NCI-H510A (cell line): ENCODE results near the gene SNAI3.

Experiments
- DNase-seq: peaks from one replicate; lab custom pipeline; 2025; lab: John Stamatoyannopoulos, UW

The SNAI3 gene

DNA sequence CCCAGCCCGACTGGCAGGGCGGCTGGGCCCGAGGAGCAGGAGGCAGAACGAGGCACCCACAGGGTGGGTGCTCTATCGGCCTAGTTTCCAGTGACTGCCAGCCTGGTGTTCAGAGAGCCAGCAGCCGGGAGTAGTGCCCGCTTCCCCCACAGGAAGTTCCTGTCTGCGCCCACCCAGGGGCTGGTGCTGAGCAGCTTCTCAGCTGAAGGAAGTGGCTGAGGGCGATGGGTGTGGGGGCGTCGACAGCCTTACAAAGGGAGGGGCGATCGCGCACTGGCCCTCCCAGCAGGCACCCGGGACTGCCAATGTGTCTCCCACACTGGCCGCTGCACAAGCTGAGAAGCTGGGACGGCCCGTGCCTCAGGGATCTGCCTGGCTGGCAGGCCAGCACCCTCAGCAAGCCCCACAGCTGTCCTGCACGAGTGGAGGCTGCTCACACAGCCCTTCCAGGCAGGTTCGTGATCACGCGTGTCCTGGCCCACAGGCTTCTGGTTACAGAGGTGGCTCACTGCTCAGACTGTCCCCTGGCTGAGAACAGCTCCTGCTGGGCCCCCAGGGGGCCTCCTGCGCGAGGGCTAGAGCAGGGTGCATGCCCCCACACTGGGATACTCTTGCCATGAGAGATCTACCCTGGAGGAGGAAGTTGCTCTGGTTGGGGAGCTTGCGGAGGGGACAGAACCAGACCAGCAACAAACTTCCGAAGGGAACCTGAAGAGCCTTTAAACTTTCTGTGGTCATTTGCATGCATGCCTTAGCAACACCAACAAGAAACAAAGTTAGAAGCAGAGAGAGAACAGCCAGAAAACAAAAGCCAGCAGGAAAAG is 17.4 kb upstream of the SNAI3 start:
- no peak for DNase-seq

DNA sequence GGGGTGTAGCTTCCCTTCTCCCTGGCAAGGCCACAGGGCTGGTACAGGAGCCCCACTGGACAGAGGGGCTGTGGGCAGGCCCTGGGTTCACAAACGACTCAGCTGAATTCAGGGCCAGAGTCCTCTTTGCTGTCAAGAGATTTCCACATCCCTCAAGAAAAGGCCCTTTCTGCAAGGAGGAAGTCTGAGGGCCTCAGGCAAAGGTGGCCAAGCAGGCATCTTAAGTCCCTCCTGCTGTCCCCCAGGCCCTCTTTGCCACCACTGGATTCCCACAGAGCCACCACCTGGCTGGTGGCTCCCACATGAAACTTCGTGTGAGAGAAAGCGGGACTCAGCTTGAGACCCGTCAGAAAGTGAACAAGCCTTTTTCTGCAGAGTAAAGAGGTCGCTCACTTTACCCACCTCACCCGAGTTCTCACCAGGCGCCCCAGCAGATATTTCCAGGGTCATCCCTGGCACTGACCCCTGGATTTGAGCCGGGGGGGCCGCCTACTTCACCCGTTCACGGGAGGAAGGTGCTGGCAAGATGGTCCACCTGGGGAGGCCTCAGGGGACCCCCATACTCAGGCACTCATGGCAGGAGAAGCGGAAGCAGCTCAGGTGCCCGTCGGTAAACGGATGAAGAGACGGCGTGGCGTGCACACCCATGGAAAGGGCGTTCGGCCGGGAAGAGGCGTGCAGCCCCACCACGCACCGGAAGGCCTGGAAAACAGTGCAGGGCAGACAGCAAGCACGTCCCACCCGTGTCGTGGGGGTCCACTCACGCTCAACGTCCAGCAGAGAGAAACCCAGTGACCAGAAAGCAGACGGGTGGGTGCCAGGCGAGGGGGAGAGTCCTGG is 16.3 kb upstream of the SNAI3 start:
- no peak for DNase-seq

DNA sequence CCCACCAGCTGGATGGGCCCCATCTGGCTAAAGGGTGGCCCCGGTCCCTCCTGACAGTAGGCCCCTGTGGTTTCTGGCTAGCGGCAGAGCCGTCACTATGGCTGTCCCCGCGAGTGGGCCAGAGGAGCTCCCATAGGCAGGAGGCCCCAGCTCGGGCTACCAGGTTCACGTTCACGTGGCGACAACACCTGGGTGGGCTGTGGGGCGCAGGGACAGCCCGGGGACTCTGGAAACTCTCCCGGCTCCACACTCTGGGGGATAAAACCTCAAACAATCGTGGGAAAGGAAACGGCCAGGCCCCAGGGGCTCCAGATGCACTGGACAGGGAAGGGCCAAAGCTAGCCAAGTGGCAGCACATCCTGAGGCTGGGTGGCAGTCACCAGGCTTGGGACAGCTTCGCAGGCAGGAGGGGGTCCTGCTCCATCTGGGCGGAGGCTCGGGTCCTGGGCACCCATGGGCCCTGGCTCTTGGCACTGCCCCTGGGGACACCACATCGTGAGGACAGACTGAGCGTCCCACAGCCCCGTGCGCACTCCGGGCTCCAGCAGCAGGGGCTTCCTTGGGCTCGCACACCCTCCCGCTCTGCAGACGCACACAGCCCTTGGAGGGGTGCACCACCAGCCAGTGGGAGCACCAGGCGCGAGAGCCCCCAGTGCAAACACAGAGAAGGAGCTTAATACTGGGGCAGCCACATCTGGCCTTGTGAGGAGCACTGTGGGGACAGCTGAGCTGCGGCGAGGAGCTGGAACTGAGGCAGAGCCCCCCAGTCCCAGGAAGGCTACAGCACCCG is 15.5 kb upstream of the SNAI3 start:
- no peak for DNase-seq

DNA sequence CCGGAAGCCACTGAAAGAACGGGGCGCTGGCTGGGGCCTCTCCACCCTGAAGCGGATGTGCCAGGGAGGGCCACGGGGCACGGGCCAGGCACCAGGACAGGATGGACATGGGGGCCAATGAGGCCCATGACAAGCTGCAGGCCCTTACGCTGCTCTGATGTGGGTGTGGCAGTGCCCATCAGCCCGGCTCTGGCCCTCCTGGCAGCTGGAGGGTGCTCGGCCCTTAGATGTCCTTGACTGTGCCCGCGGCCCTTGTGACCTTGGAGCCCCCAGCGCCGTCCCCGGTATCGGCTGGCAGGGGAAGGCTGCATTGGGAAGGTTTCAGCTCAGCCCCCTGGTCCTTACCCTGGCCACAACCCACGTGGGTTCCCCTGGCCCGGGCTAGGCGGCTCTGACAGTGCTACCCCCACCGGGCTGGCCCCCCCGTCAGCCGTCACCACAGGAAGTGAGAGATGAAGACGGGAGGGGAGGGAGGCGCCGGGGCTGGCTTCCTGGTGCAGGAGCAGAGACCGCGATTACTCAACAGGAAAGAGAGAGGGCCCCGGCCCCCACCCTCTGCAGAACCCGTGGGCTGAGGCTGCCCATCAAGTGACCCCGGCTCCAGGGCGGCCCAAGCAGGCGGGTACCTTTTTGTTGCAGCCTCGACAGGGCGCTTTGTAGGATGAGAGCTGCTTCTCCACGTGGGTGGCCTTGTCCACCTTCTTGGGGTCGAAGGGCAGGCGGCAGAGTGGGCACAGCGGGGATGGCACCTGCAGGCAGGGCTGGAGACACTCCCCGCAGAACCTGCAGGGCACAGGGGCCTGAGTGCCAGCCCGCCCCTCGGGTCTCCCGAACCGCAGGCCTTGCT is 14.6 kb upstream of the SNAI3 start:
- DNase-seq = no peak

DNA sequence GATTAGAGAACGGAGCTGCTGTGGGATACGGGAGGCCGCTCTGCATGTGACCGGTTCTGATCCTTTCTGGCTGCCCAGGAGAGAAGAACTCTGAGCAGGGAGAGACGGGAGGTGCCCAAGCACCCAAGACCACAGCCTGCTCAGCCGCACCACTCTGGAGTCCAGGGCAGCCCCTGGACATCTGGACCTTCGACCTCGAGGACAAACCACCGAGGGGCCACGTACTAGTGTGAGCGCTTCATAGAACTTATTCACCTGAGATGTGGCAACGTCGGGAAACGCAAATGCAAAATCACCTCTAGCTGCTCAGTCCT is 14.0 kb upstream of the SNAI3 start:
- DNase-seq = no peak

DNA sequence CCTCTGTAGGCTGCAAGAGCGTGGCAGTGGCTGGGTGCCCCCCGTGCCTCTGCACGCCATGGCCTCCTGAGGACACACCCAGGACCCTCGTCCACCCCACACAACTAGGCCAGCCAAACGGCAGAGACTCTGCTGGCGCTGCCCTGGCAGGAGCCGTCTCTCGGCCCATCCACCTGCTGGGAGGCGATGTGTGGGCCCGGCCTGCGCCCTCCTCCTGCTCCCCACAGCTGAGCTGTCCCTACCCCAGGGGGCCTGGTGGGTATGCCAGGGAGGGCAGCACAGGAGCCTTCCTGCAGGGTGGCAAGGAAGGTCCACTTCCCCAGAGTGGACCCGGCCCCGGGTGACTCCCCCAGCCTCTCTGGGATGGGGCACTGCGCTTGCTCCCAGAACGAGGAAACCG is 12.9 kb upstream of the SNAI3 start:
- no peak for DNase-seq

DNA sequence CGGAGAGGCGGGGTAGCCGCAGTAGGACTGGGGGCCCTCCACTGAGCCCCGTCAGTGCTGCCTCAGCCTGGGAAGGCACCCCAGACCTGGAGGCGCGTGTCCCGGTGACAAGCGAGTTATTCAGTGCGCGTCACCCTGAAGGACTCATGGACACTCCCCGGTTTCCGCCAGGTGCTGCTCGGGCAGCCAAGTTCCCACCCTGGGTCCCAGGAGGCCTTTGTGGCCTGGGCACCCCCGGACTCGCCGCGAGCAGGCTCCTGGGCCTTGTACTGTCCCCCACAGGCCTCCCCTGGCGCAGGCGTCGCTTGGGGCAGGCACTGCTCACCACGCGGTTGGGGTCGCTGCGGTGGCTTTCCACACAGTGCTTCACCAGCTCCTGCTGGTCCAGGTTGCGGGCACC is 12.3 kb upstream of the SNAI3 start:
- no peak for DNase-seq

DNA sequence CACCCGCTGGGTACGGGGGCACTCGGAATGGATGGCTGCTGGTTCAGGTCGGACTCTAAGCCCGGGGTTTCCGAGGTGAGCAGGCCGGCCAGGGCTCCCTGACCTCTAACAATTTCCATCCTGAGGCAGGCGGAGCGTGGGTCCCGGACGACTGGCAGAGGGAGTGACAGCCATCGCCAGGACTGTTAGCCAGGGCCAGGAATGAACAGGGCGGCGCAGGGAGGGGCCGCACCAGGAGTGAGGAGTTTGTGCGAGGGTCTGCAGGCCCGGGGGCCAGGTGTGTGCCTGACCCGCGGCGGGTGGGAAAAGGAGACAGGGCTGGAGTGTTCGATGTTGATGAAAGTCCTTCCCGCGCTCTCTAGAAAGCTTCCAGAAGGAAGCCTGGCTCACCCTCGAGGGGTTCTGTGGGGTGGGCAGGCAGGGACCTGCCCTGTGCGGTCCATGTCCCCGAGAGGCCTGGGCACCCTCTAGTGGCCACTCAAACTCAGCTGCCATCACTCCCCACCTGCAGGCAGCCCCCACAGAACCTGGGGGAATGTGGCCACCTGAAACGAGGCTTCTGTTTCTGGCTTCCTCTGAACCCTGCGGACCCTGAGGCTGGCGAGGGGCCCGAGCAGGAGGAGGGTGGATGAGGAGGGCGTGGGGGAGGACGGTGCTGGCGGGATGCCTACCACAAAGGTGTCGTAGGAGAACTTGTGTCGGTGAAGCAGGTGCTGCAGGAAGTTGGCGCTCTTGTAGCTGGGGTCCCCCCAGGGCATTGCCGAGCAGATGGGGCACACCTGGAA is 11.7 kb upstream of the SNAI3 start:
- no peak for DNase-seq

DNA sequence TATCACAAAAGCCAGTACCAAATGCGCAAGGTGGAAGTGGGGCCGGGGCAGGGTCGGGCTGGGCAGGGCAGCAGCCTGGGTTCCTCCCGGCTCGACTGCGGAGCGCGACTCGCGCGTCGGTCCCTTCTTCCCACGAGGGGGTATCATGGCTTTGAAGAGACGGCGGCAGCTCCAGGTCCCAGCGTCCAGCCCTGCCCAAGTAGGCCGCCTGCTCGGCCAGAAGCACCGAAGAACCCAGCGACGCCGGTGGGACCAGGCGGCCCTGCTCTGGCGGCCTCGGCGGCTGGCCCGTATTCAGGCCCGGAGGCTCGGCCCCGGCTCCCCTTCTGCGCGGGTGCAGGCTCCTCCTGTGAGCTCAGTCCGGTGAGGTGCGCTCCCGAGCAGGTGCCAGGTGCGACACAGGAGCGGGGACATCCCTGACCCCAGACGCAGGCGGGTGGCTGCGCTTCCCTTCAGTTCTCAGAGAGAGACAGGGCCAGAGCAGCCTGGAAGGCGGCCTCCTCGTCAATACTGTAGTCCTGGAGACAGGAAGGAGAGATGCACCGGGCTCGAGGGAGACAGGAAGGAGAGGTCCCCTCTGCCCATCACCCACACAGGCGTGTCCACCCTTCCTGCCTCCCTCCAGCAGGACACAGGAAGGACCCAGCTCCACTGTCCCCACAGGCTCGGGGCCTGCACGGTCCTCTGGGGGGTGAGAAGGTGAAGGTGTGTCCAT is 11.0 kb upstream of the SNAI3 start:
- DNase-seq = no peak

DNA sequence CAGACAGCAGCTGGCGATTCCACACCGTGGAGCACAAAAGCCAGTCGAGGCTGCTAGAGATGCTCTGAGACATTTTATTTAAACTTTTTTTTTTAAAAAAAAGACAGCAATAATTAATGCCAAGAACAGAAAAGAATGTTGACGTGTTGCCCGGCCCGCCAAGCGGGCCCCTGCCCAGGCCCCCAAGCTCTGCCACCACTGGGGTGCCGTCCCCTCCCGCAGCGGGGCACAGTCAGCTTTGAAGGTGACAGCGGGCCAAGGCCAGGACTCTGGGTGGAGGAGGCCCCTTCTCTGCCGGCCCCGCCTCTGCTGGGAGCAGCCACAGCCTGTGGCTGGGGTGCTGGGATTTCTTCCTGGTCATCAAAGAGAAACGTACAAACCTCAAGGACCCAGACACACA is 10.1 kb upstream of the SNAI3 start:
- no peak for DNase-seq

DNA sequence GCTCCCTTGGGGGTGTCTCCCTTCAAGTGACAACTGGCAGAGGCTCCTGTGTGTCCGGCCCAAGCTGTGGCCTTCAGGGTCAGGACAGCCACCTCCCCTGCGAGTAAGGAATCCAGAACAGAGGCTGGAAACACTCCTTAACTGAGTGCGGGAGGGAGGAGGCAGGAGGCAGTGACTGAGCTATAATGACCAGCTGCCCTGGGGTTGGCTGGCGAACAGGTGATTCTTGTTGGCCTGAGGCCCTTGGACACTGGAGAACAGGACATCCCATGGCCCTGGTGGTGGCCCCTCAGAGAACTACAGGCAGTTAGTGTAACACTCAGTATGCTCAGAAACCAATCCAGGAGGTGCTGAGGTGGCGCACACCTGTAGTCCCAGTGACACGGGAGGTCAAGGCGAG is 9.4 kb upstream of the SNAI3 start:
- no peak for DNase-seq

DNA sequence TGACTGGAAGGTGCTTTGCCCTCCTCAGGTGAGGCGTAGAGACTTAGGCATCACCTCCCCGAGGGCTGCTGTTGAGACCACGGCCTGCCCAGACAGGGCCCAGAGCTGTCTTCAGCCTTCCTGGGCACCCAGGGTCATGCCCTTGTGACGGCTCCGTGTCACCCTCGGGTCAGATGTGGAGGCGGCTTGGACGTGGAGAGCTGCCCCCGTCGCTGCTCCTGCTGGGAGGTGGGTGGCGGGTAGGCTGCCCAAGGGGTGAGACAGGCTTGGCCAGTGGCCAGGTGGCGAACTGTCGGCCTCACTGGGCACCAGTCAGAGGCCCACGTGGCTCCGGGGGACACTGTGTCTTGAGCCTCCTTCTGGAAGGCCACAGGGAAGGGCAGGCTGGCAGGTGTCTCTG is 8.9 kb upstream of the SNAI3 start:
- no peak for DNase-seq

DNA sequence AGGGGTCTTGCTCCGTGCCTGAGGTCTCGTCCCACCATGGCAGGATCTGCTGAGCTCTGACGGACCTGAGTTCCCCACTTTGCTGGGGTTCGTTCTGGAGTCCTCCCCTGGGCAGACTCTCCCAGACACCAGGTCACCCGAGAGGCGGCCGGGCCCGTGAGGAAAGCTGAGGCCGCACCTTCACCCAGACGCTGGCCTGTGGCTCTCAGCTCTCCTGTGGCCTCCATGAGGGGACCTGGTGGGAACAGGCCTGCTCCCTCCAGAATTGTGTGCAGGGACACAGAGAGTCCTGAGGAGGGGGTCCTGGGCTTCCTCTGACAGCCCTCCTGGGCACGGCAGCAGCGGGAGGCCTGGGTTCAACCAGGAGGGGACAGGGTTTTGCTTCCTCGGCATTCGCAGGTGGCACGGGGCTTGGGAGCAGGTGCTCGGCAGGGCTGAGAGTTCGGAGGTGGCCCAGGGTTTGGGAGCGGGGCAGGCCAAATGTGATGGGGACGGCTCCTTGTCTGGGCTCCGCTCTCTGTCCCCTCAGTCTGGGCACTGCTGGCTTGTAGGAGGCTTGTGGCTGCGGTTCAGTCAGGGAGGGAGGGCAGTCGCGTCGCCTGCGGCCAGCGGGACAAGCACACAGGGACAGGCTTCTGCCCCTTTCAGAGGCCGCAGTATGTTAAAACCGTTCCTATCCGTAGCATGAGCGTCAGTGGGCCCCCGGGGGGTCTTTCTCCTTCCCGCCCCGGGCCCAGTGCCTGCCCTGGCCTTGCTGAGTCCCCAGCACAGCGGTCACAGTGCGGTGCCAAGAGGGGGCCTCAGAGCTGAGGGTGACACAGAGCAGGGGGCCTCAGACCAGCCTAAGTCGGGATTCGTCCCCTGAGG is 8.1 kb upstream of the SNAI3 start:
- no peak for DNase-seq

DNA sequence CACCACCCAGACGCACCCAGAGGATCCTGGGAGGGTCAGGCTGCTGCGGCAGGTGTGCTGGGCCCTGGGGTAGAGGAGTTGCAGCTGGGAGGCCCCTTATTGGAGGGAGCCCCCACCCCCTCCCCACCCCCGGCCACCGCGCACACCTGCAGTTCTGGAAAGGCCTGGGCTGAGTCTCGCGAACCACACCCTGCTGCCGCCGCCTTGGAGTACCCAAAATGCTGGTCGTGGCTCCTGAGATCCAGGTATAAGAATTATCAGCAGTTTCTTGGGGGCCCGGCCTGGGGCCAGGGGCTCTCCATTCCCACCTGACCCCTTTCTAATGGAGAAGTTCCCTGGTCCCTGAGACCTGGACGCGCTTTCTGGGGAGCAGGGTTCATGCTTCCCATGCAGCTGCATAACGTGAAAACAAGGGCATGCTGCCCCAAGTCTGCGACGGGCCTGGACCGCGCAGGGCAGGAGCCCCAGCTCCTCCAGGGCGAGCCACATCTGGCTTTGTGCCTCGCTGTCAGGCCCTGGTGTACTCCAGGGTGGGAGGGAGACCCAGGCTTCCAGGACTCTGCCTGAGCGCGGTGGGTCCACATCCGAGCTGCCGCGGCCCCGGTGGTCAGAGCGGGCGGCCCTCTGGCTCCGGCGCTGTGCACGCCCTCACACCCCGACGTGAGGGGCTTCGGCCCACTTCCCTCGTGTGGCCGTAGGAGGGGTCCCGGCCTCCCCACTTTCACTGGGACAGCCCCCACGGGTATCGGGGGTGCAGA is 7.3 kb upstream of the SNAI3 start:
- no peak for DNase-seq

DNA sequence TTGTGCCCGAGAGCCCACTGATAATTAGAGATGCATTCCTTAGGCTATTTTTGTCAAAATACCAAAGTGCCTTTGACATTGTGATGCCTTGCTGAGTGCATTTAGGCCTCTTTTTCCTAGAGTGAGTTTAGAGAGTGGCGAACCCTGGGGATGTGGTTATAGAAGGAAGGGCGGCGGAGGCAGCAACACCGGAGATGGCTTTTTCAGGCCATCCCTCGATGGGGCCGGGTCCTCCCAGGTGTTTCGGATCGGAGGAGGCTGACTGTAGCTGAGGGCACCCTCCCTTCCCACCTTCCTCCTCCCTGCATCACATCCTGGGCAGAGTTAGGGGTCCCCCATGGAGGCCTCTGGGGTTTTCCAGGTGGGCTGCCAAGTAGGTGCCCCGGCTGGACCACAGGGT is 6.6 kb upstream of the SNAI3 start:
- no peak for DNase-seq

DNA sequence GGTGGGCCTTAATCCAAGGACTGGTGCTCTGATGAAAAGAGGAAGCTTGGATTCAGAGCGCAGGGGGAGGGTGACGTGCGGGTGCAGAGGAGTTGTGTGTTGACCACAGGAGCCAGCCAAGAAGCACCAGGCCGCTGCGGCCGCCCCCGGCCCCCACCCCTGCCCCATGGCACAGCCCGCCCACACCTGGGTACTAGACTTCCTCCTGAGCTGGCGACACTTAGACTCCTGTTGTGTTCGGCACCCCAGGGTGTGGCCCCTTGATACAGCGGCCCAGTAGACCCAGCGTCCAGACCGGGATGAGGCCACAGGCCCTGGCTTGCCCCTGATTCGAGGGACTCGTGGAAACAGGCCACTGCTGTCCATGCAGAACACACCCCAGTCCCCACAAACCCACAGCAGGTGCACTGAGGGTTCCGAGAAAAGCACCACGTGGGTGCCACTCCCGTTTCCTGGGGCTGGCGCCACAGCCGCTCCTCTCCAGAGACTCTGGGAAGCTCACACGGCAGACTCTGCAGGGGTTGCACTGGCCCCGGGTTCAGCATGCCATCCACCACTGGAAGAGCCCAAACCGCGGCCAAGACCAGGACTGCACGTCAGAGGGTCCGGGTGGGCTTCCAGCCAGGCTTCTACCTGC is 5.7 kb upstream of the SNAI3 start:
- DNase-seq = no peak

DNA sequence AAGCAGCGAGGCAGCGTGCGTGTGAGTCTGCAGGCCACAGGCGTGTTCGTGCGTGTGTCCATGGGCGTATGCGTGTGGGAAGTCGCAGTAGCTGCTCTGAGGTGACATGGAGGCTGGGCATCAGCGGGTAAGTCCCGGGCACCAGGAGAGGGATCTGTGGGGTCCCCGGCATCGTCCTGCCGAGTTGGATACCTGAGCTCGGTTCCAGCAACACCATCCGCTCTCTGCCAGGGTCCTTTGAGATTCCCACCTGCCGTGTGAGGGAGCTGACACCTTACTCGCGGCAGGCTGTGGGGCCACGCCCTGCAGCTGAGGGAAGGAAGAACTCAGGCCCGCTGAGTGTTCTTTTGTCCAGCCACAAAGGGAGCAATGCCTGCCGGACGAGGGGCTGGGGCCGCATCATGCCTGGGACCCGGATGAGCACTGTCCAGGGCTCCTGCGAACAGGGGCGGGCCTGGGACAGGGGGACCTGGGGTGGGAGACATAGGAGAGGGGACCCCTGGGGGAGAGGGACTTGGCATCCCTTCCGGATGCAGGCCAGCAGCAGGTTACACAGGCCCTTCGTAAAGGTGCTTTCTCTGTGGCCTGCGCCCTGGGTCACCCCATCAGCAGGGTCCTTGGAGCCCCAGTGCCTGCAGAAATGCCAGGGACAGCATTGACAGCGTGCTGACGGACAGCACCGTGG is 5.0 kb upstream of the SNAI3 start:
- DNase-seq = no peak
